Measurements from ENCODE around the gene MARVELD1. TPM values are rescaled to one million over a fixed set of nuclear protein-coding genes. Genes with fewer than 3 reads are reported as not detected.

Gene MARVELD1
- total RNA-seq (2021) (26.6 and 30.1 TPM in 2 replicates), Bru-seq, nascent RNA (percentile 73 among the genes with signal in this experiment), BruChase-seq, experiment 1, labeled RNA remaining after a 2-hour chase (percentile 80 among the genes with signal in this experiment), BruChase-seq, experiment 2, labeled RNA remaining after a 6-hour chase (percentile 90 among the genes with signal in this experiment)
- long read RNA-seq, transcript MARVELD1-201 (2 exons, 3,221 nt) = major isoform, 39 of 49 reads
- long read RNA-seq, partial matches to known transcripts = 0 of 49 reads
- long read RNA-seq, other reads (novel, unspliced or antisense) = 9 of 49 reads

DNA sequence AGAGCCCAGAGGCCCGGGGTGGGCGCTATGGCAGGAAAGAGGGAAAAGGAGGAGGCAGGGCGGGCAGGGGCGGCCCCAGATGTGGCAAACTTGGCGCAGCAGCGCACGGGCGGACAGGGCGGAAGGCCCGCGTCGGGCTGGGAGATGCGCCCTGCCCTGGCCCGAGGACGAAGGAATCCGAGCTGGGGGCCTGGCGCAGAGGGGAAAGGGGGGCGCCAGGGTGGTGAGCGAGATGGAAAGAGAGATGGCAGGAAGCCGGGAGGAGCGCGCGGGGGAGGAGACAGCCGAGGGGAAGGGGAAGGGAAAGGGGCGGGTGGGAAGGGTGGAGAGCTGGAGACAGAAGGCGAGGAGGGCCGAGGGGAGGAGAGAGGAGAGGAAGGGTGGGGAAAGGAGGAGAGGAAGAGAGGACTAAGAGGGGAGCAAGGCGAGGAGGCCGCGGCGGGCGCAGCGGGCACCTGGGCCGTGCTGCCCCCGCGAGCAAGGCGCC is at the start of gene MARVELD1:
Gene MARVELD1 (plus strand): TSS at position 392 of the 487 bp plus-strand sequence. CDS start 147 bp downstream, outside the sequence.
- no TSS peak for BruUV-seq (replicated peaks)
- H3K27ac ChIP-seq (ENCODE audit: low read depth, low read length, poor library complexity, severe bottlenecking) = peak within 1 kb of the TSS; percentile 83
- peaks cover 21% of the 10 kb centered on the region for H3K4me1 ChIP-seq (ENCODE audit: insufficient read depth, low read length, poor library complexity, severe bottlenecking)
- no peaks in the 10 kb centered on the region for H3K27me3 ChIP-seq (replicated peaks; ENCODE audit: insufficient read depth, low read depth, low read length, poor library complexity)
- ChIA-PET CTCF (interaction anchor here (0.5 to 1.9 kb wide), 4 partner anchors 12 to 523 kb away, joined by 3 to 9 read pairs (median 6); no protein-coding TSS in a partner anchor), POLR2A (ENCODE audit: low non-redundant PET) (interaction anchor here (0.5 kb wide), 1 partner anchor 21 kb away, joined by 15 read pairs; no protein-coding TSS in a partner anchor)
- TF ChIP-seq, protein P1, sequence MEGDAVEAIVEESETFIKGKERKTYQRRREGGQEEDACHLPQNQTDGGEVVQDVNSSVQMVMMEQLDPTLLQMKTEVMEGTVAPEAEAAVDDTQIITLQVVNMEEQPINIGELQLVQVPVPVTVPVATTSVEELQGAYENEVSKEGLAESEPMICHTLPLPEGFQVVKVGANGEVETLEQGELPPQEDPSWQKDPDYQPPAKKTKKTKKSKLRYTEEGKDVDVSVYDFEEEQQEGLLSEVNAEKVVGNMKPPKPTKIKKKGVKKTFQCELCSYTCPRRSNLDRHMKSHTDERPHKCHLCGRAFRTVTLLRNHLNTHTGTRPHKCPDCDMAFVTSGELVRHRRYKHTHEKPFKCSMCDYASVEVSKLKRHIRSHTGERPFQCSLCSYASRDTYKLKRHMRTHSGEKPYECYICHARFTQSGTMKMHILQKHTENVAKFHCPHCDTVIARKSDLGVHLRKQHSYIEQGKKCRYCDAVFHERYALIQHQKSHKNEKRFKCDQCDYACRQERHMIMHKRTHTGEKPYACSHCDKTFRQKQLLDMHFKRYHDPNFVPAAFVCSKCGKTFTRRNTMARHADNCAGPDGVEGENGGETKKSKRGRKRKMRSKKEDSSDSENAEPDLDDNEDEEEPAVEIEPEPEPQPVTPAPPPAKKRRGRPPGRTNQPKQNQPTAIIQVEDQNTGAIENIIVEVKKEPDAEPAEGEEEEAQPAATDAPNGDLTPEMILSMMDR (conservative IDR thresholded peaks at IDR 0.05; ENCODE audit: low read depth, low read length) = no peak
- TF ChIP-seq EZH2 (IDR thresholded peaks at IDR 0.05; ENCODE audit: borderline replicate concordance, low read depth, low read length, poor library complexity, severe bottlenecking) = no peak
- H3K36me3 ChIP-seq (ENCODE audit: insufficient read depth, low read length, poor library complexity, severe bottlenecking) = peaks cover 12% of the 10 kb centered on the region
- H3K4me3 ChIP-seq (ENCODE audit: low read depth, low read length, poor library complexity, severe bottlenecking) = peak within 1 kb of the TSS; percentile 82
- no peaks in the 10 kb centered on the region for H3K9me3 ChIP-seq (ENCODE audit: low read depth, low read length, poor library complexity, severe bottlenecking)
- DNase-seq (ENCODE audit: low spot score) = peak; percentile 87
- intact Hi-C loops (cut with micrococcal nuclease; ENCODE audit: unreplicated experiment) = no loop called here

DNA sequence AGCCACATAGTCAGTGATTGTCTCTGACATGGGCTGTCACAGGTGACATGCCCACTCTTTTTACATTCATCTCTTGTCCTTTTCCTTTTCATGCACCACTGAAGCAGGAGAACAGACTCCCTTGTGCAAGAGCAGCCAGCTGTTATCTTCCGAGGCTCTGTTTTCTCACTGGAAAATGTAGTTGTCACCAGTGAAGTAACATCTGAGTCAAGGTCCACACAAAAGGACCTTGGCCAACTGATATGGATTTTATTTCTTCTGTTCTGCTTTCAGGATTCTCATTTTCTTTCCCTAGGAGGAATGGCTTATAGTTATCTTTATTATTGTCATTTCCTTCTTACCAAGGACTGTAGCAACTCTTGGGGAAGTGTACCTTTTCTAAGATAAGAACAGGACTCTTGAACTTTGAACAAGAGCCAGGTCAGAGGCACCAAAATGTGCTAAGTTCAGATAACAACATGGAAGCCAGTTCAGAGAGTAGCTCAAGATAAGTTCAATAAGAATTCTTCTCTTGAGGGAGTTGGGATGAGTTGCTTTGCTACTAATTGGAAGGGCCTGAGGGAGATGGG is 49.2 kb upstream of the MARVELD1 start:
- Histone ChIP-seq H3K4me1 (ENCODE audit: insufficient read depth, low read length, poor library complexity, severe bottlenecking) (no peaks in the 10 kb centered on the region), H3K4me3 (ENCODE audit: low read depth, low read length, poor library complexity, severe bottlenecking) (no peak overlapping the region), H3K9me3 (ENCODE audit: low read depth, low read length, poor library complexity, severe bottlenecking) (no peaks in the 10 kb centered on the region), H3K36me3 (ENCODE audit: insufficient read depth, low read length, poor library complexity, severe bottlenecking) (peaks cover 36% of the 10 kb centered on the region), H3K27ac (ENCODE audit: low read depth, low read length, poor library complexity, severe bottlenecking) (no peak overlapping the region), H3K27me3 (replicated peaks; ENCODE audit: insufficient read depth, low read depth, low read length, poor library complexity) (no peaks in the 10 kb centered on the region)
- ChIA-PET CTCF (no interaction called here), POLR2A (ENCODE audit: low non-redundant PET) (no interaction called here)
- BruUV-seq (replicated peaks) = no TSS peak
- DNase-seq (ENCODE audit: low spot score) = no peak
- intact Hi-C loops (cut with micrococcal nuclease; ENCODE audit: unreplicated experiment) = no loop called here
- no peak for TF ChIP-seq EZH2 (IDR thresholded peaks at IDR 0.05; ENCODE audit: borderline replicate concordance, low read depth, low read length, poor library complexity, severe bottlenecking)
- TF ChIP-seq, protein P1 (conservative IDR thresholded peaks at IDR 0.05; ENCODE audit: low read depth, low read length) = no peak

DNA sequence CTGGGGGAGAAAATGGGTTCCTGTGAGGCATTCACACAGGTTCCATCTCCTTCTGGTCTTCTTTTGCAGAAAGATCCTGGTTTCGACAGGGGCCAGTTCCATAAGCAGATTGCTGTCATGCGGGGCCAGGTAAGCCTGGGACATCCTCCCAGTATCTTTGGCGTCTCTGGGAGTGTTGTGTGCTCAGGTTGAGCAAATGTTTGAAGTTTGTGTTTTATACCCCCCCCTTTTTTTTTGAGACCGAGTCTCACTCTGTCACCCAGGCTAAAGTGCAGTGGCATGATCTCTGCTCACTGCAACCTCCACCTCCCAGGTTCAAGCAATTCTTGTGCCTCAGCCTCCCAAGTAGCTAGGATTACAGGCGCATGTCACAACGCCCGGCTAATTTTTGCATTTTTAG is 46.5 kb upstream of the MARVELD1 start:
- Histone ChIP-seq H3K36me3 (ENCODE audit: insufficient read depth, low read length, poor library complexity, severe bottlenecking) (peaks cover 32% of the 10 kb centered on the region), H3K4me3 (ENCODE audit: low read depth, low read length, poor library complexity, severe bottlenecking) (no peak overlapping the region), H3K27me3 (replicated peaks; ENCODE audit: insufficient read depth, low read depth, low read length, poor library complexity) (no peaks in the 10 kb centered on the region), H3K4me1 (ENCODE audit: insufficient read depth, low read length, poor library complexity, severe bottlenecking) (no peaks in the 10 kb centered on the region), H3K9me3 (ENCODE audit: low read depth, low read length, poor library complexity, severe bottlenecking) (no peaks in the 10 kb centered on the region), H3K27ac (ENCODE audit: low read depth, low read length, poor library complexity, severe bottlenecking) (no peak overlapping the region)
- no peak for DNase-seq (ENCODE audit: low spot score)
- CTCF ChIA-PET = no interaction called here
- POLR2A ChIA-PET (ENCODE audit: low non-redundant PET) = no interaction called here
- intact Hi-C loops (cut with micrococcal nuclease; ENCODE audit: unreplicated experiment) = no loop called here
- TF ChIP-seq EZH2 (IDR thresholded peaks at IDR 0.05; ENCODE audit: borderline replicate concordance, low read depth, low read length, poor library complexity, severe bottlenecking) = no peak
- TF ChIP-seq, protein P1 (conservative IDR thresholded peaks at IDR 0.05; ENCODE audit: low read depth, low read length) = no peak
- BruUV-seq (replicated peaks) = no TSS peak

Data from A673 (cell line).